Activated T-helper 2 cell treated with anti-CD3 and anti-CD28 coated beads, Interferon-gamma antibody, Interleukin-2, Interleukin-4, amounts not matched to agents 10 μg/mL and 5 μg/mL and 100 μg/mL, durations not matched to agents 14 hours and 24 hours and 36 hours (primary cell): Measurements from ENCODE around the gene ZNF747. TPM values are rescaled to one million over a fixed set of nuclear protein-coding genes. Genes with fewer than 3 reads are reported as not detected.
"Not testable (repeated sequence)": the region's sequence is repeated elsewhere in the genome, so short reads cannot be mapped to it uniquely, and the experiment has no call there.

Source experiments
- DNase-seq: peaks from one replicate; pipeline ENCODE4 v3.0.0; 2021; ENCODE audit warnings: low spot score
- H3K27ac Mint-ChIP-seq: one replicate; pipeline ENCODE4 v1.8.0; 2021; ENCODE audit warnings: mixed read lengths
- H3K27me3 Mint-ChIP-seq: one replicate; pipeline ENCODE4 v1.8.0; 2021; ENCODE audit warnings: low read depth, mixed read lengths
- H3K36me3 Mint-ChIP-seq: one replicate; pipeline ENCODE4 v1.8.0; 2021; ENCODE audit warnings: low read depth, mixed read lengths
- H3K4me1 Mint-ChIP-seq: one replicate; pipeline ENCODE4 v1.8.0; 2021; ENCODE audit warnings: low read depth, mixed read lengths
- H3K4me3 Mint-ChIP-seq: one replicate; pipeline ENCODE4 v1.8.0; 2021; ENCODE audit warnings: low read depth, mild to moderate bottlenecking, moderate library complexity, mixed read lengths
- H3K9me3 Mint-ChIP-seq: one replicate; pipeline ENCODE4 v1.8.0; 2021; ENCODE audit warnings: mixed read lengths
- intact Hi-C: fragments of 100-400 bp; cut with micrococcal nuclease; formaldehyde crosslinking; loops from one replicate; pipeline ENCODE4 v1.15.1; 2023
- total RNA-seq: library from RNA; stranded (reverse); gene quantifications from 2 replicates; pipeline ENCODE4 v1.2.3, GENCODE V29; 2022

Gene ZNF747
- total RNA-seq, 1 donor from 2014 or later: 11.8 TPM

- H3K27ac Mint-ChIP-seq: peak within 1 kb of the TSS; percentile 67
- peaks cover 16% of the 10 kb centered on the region for H3K36me3 Mint-ChIP-seq
- H3K4me1 Mint-ChIP-seq: peaks cover 23% of the 10 kb centered on the region
- H3K4me3 Mint-ChIP-seq: peak within 1 kb of the TSS; percentile 84
- no peaks in the 10 kb centered on the region for H3K9me3 Mint-ChIP-seq
- H3K27me3 Mint-ChIP-seq: no peaks in the 10 kb centered on the region
- no peak for DNase-seq
- intact Hi-C loops: loop anchor here (2.0 to 5.0 kb wide), 6 partner anchors 47 to 154 kb away; partner anchors contain the start of genes DCTPP1, FBRS, ITGAL and MYL11
Observed at GRCh38 chr16:30526137-30526822, 8.4 kb downstream of the ZNF747 start, which contains the start of gene ZNF768. TSS of gene ZNF768 (minus strand) at chr16:30526566. CDS start at chr16:30526413, 153 bp downstream.

- Mint-ChIP-seq H3K27ac (peak overlapping the region; percentile 55), H3K27me3 (no peaks in the 10 kb centered on the region), H3K4me3 (peak overlapping the region; percentile 82), H3K4me1 (peaks cover 23% of the 10 kb centered on the region), H3K36me3 (peaks cover 15% of the 10 kb centered on the region), H3K9me3 (no peaks in the 10 kb centered on the region)
- DNase-seq: no peak
- intact Hi-C loops: loop anchor here (2.0 to 5.0 kb wide), 6 partner anchors 47 to 153 kb away; partner anchors contain the start of genes DCTPP1, FBRS, ITGAL and MYL11
Observed at GRCh38 chr16:30525844-30526136, 8.9 kb downstream of the ZNF747 start.

- peaks cover 18% of the 10 kb centered on the region for H3K4me1 Mint-ChIP-seq
- H3K27me3 Mint-ChIP-seq: no peaks in the 10 kb centered on the region
- peak overlapping the region; percentile 37 for H3K4me3 Mint-ChIP-seq
- H3K27ac Mint-ChIP-seq: no peak overlapping the region
- intact Hi-C loops: loop anchor here (5.0 kb wide), 3 partner anchors 78 to 153 kb away; partner anchors contain the start of genes DCTPP1, MYL11, SEPHS2 and TBC1D10B
- H3K9me3 Mint-ChIP-seq: no peaks in the 10 kb centered on the region
- H3K36me3 Mint-ChIP-seq: peaks cover 23% of the 10 kb centered on the region
- no peak for DNase-seq
Observed at GRCh38 chr16:30524575-30525568, 9.8 kb downstream of the ZNF747 start.

- Mint-ChIP-seq H3K4me3 (no peak overlapping the region), H3K9me3 (no peaks in the 10 kb centered on the region), H3K27me3 (no peaks in the 10 kb centered on the region), H3K27ac (no peak overlapping the region), H3K4me1 (peaks cover 17% of the 10 kb centered on the region), H3K36me3 (peaks cover 32% of the 10 kb centered on the region)
- DNase-seq: no peak
- intact Hi-C loops: no loop called here
Observed at GRCh38 chr16:30523768-30524574, 10.7 kb downstream of the ZNF747 start.

GRCh38 chr16:30522702-30523463 is 11.8 kb downstream of the ZNF747 start:
- H3K27ac Mint-ChIP-seq, intact Hi-C loops, DNase-seq, H3K27me3 Mint-ChIP-seq, H3K4me3 Mint-ChIP-seq, H3K9me3 Mint-ChIP-seq: not testable (repeated sequence)
- Mint-ChIP-seq H3K36me3 (peaks cover 41% of the 10 kb centered on the region), H3K4me1 (peaks cover 12% of the 10 kb centered on the region)

GRCh38 chr16:30521873-30522641 is 12.6 kb downstream of the ZNF747 start:
- no peaks in the 10 kb centered on the region for H3K27me3 Mint-ChIP-seq
- intact Hi-C loops: no loop called here
- no peaks in the 10 kb centered on the region for H3K9me3 Mint-ChIP-seq
- no peak for DNase-seq
- H3K36me3 Mint-ChIP-seq: peaks cover 50% of the 10 kb centered on the region
- no peak overlapping the region for H3K4me3 Mint-ChIP-seq
- H3K4me1 Mint-ChIP-seq: peaks cover 6% of the 10 kb centered on the region
- peak overlapping the region; percentile 56 for H3K27ac Mint-ChIP-seq

GRCh38 chr16:30521476-30521872 is 13.2 kb downstream of the ZNF747 start:
- H3K9me3 Mint-ChIP-seq: no peaks in the 10 kb centered on the region
- peaks cover 55% of the 10 kb centered on the region for H3K36me3 Mint-ChIP-seq
- no peaks in the 10 kb centered on the region for H3K27me3 Mint-ChIP-seq
- no peak overlapping the region for H3K4me3 Mint-ChIP-seq
- intact Hi-C loops: no loop called here
- H3K27ac Mint-ChIP-seq: no peak overlapping the region
- H3K4me1 Mint-ChIP-seq: peaks cover 6% of the 10 kb centered on the region
- DNase-seq: no peak

- peaks cover 5% of the 10 kb centered on the region for H3K4me1 Mint-ChIP-seq
- intact Hi-C loops: no loop called here
- no peaks in the 10 kb centered on the region for H3K27me3 Mint-ChIP-seq
- peaks cover 70% of the 10 kb centered on the region for H3K36me3 Mint-ChIP-seq
- H3K9me3 Mint-ChIP-seq: no peaks in the 10 kb centered on the region
- DNase-seq: no peak
- no peak overlapping the region for H3K27ac Mint-ChIP-seq
- no peak overlapping the region for H3K4me3 Mint-ChIP-seq
Observed at GRCh38 chr16:30519120-30520049, 15.3 kb downstream of the ZNF747 start.

GRCh38 chr16:30518552-30518951 is 16.1 kb downstream of the ZNF747 start:
- peaks cover 74% of the 10 kb centered on the region for H3K36me3 Mint-ChIP-seq
- H3K27ac Mint-ChIP-seq: peak overlapping the region; percentile 8
- H3K27me3 Mint-ChIP-seq: no peaks in the 10 kb centered on the region
- no peak for DNase-seq
- peaks cover 5% of the 10 kb centered on the region for H3K4me1 Mint-ChIP-seq
- no peaks in the 10 kb centered on the region for H3K9me3 Mint-ChIP-seq
- no peak overlapping the region for H3K4me3 Mint-ChIP-seq
- intact Hi-C loops: no loop called here

- Mint-ChIP-seq H3K9me3 (no peaks in the 10 kb centered on the region), H3K4me1 (peaks cover 4% of the 10 kb centered on the region), H3K27ac (no peak overlapping the region), H3K27me3 (no peaks in the 10 kb centered on the region), H3K36me3 (peaks cover 87% of the 10 kb centered on the region), H3K4me3 (no peak overlapping the region)
- intact Hi-C loops: no loop called here
- no peak for DNase-seq
Observed at GRCh38 chr16:30515275-30515674, 19.4 kb downstream of the ZNF747 start.
